ENCODE measurements around the gene CIBAR2.

DNA sequence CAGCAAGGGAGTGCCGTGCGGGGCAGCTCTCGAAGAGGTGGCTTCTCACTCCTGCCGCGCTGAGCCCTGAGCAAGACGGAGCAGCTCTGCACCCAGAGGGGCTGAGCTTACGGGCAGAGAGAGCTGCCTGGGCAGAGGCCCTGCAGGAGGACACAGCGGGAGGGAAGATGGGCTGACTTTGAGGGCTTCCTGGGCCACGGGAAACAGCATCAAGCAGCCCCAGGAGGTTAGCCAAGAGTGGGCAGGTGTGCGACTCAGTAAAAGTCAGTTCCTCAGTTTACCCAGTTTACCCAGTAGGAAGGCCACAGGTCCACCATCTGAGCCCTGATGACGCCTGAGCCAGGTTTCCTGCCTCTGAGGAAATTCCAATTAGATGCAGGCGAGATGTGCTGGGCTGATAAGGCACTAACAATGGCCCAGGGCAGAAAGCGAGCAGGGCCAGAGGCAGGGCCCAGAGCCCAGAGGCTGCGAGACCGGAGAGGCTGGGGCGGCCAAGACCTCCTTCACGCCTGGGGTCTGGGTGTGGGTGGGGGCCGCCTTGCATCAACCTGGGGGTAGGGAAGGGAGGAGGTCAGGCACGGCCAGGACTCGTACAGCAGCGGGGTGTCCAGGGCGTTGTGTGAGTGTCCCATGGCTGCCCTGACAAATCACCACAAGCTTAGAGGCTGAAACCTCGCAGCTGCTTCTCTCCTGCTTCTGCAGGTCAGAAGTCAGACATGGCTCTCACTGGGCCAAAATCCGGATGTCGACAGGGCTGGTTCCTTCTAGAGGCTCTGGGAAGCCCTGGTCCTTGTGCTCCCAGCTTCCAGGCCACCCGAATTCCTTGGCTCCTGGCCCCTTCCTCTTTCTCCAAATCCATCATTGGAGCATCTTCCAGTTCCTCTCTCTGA, 32.0 kb upstream of the CIBAR2 start:
- TF ChIP-seq, protein P1, sequence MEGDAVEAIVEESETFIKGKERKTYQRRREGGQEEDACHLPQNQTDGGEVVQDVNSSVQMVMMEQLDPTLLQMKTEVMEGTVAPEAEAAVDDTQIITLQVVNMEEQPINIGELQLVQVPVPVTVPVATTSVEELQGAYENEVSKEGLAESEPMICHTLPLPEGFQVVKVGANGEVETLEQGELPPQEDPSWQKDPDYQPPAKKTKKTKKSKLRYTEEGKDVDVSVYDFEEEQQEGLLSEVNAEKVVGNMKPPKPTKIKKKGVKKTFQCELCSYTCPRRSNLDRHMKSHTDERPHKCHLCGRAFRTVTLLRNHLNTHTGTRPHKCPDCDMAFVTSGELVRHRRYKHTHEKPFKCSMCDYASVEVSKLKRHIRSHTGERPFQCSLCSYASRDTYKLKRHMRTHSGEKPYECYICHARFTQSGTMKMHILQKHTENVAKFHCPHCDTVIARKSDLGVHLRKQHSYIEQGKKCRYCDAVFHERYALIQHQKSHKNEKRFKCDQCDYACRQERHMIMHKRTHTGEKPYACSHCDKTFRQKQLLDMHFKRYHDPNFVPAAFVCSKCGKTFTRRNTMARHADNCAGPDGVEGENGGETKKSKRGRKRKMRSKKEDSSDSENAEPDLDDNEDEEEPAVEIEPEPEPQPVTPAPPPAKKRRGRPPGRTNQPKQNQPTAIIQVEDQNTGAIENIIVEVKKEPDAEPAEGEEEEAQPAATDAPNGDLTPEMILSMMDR (IDR thresholded peaks at IDR 0.05): no peak
- TF ChIP-seq POLR2A (IDR thresholded peaks at IDR 0.05): no peak
